Hepatocyte (in vitro differentiated cells): ENCODE measurements around the gene HOXD4. TPM values are rescaled to one million over a fixed set of nuclear protein-coding genes. Genes with fewer than 3 reads are reported as not detected.

ENCODE experiments used
- DNase-seq: peaks from one replicate; pipeline ENCODE4 v3.0.0-alpha.2; 2016; ENCODE audit warnings: low spot score
- H2AFZ ChIP-seq: fragments of 200-600 bp; sonication (generic); 2 replicates; pipeline ENCODE4 v1.6.0; 2016; ENCODE audit warnings: antibody characterized with exemption, mild to moderate bottlenecking
- H3K27ac ChIP-seq: fragments of 200-600 bp; sonication (generic); 2 replicates; pipeline ENCODE4 v1.5.1; 2016; ENCODE audit warnings: mild to moderate bottlenecking
- H3K27me3 ChIP-seq: fragments of 200-600 bp; sonication (generic); 2 replicates; pipeline ENCODE4 v1.6.1; 2016
- H3K36me3 ChIP-seq: fragments of 200-600 bp; sonication (generic); replicated peaks from 2 replicates; pipeline ENCODE4 v1.5.1; 2016; ENCODE audit warnings: low read depth; ENCODE audit not compliant: insufficient read depth
- H3K4me1 ChIP-seq: fragments of 200-600 bp; sonication (generic); 2 replicates; pipeline ENCODE4 v1.5.1; 2016; ENCODE audit warnings: mild to moderate bottlenecking, moderate library complexity; ENCODE audit not compliant: insufficient read depth
- H3K4me2 ChIP-seq: fragments of 200-600 bp; sonication (generic); 2 replicates; pipeline ENCODE4 v1.6.0; 2016
- H3K4me3 ChIP-seq: fragments of 200-600 bp; sonication (generic); 2 replicates; pipeline ENCODE4 v1.5.1; 2016; ENCODE audit warnings: mild to moderate bottlenecking
- H3K79me2 ChIP-seq: fragments of 200-600 bp; sonication (generic); 2 replicates; pipeline ENCODE4 v1.6.0; 2017; ENCODE audit warnings: mild to moderate bottlenecking
- H3K9me2 ChIP-seq: fragments of 200-600 bp; sonication (generic); replicated peaks from 2 replicates; pipeline ENCODE4 v1.6.0; 2017; ENCODE audit warnings: mild to moderate bottlenecking; ENCODE audit not compliant: insufficient read depth
- H3K9me3 ChIP-seq: fragments of 200-600 bp; sonication (generic); 2 replicates; pipeline ENCODE4 v1.5.1; 2016; ENCODE audit warnings: low read depth, mild to moderate bottlenecking
- H4K20me1 ChIP-seq: fragments of 200-600 bp; sonication (generic); 2 replicates; pipeline ENCODE4 v1.6.0; 2016; ENCODE audit warnings: mild to moderate bottlenecking; ENCODE audit not compliant: insufficient read depth, poor library complexity, severe bottlenecking
- CTCF ChIP-seq: fragments of 200-600 bp; sonication (generic); IDR thresholded peaks from 2 replicates; pipeline ENCODE4 v1.5.1; 2016; ENCODE audit warnings: antibody characterized with exemption, mild to moderate bottlenecking; ENCODE audit not compliant: poor library complexity
- EZH2 ChIP-seq: fragments of 200-600 bp; sonication (generic); IDR thresholded peaks from 2 replicates; pipeline ENCODE4 v1.6.1; 2016; ENCODE audit warnings: antibody characterized with exemption, mild to moderate bottlenecking, borderline replicate concordance
- EZH2phosphoT487 ChIP-seq: fragments of 200-600 bp; sonication (generic); IDR thresholded peaks from one replicate; pipeline ENCODE4 v1.6.1; 2018; ENCODE audit warnings: antibody characterized with exemption, mild to moderate bottlenecking, low read depth, moderate library complexity; ENCODE audit not compliant: unreplicated experiment, severe bottlenecking
- WGBS: methylation state at CpG from one replicate; pipeline ENCODE4 v1.1.6; 2016; ENCODE audit warnings: low lambda C conversion rate; ENCODE audit errors: missing lambda C conversion rate; 5-methylcytosine and 5-hydroxymethylcytosine counted together
- polyA plus RNA-seq: library from polyadenylated mRNA; unstranded; fragments of >200 nt; fragmentation: Nextera tagmentation; extraction: Ambion mirVana; gene quantifications from 2 replicates; pipeline ENCODE4 v1.2.1, GENCODE V29; 2016
- total RNA-seq: library from RNA; depleted of rRNA; stranded (reverse); fragments of >200 nt; gene quantifications from 2 replicates; pipeline ENCODE4 v1.2.3, GENCODE V29; 2014

Gene HOXD4
- total and polyA plus RNA-seq, 2 experiments from 2014 or later = 0.70 TPM; not detected in 1

- no peaks in the 10 kb centered on the region for H3K9me3 ChIP-seq
- peaks cover 97% of the 10 kb centered on the region for H3K27me3 ChIP-seq
- peaks cover 36% of the 10 kb centered on the region for H4K20me1 ChIP-seq
- H3K79me2 ChIP-seq = peaks cover 7% of the 10 kb centered on the region
- no peaks in the 10 kb centered on the region for H3K9me2 ChIP-seq
- H3K4me1 ChIP-seq = peaks cover 13% of the 10 kb centered on the region
- DNase-seq = no peak
- H3K36me3 ChIP-seq = no peaks in the 10 kb centered on the region
- peak overlapping the region; percentile 71 for H2AFZ ChIP-seq
- no peak overlapping the region for H3K4me3 ChIP-seq
- peak overlapping the region; percentile 89 for H3K4me2 ChIP-seq
- 10% methylated on average over 29 of the region's 47 CpGs for WGBS
- no peak overlapping the region for H3K27ac ChIP-seq
- TF ChIP-seq CTCF (no peak), EZH2phosphoT487 (no peak), EZH2 (peak; percentile 92)
Observed at GRCh38 chr2:176122052-176122682, 29.2 kb upstream of the HOXD4 start.

- H4K20me1 ChIP-seq = peaks cover 32% of the 10 kb centered on the region
- no peak for DNase-seq
- H3K9me2 ChIP-seq = no peaks in the 10 kb centered on the region
- H2AFZ ChIP-seq = peak within 1 kb of the TSS; percentile 71
- H3K27ac ChIP-seq = no peak within 1 kb of the TSS
- H3K9me3 ChIP-seq = no peaks in the 10 kb centered on the region
- peaks cover 5% of the 10 kb centered on the region for H3K79me2 ChIP-seq
- peaks cover 13% of the 10 kb centered on the region for H3K4me1 ChIP-seq
- peak; percentile 65 for TF ChIP-seq EZH2
- TF ChIP-seq CTCF = no peak
- peak; percentile 88 for TF ChIP-seq EZH2phosphoT487
- peak within 1 kb of the TSS; percentile 89 for H3K4me2 ChIP-seq
- H3K4me3 ChIP-seq = no peak within 1 kb of the TSS
- 3% methylated on average over 50 of the region's 84 CpGs for WGBS
- H3K36me3 ChIP-seq = no peaks in the 10 kb centered on the region
- peaks cover 96% of the 10 kb centered on the region for H3K27me3 ChIP-seq
Observed at GRCh38 chr2:176122683-176123410, 28.5 kb upstream of the HOXD4 start, which contains the start of gene HOXD9. HOXD9 (plus strand) TSS chr2:176122719; CDS start chr2:176122769, 50 bp downstream.

GRCh38 chr2:176123411-176124109 lies 27.8 kb upstream of the HOXD4 start:
- WGBS = 22% methylated on average over 38 of the region's 40 CpGs
- Histone ChIP-seq H3K27ac (no peak overlapping the region), H3K9me2 (no peaks in the 10 kb centered on the region), H2AFZ (no peak overlapping the region), H4K20me1 (peaks cover 26% of the 10 kb centered on the region), H3K27me3 (peaks cover 96% of the 10 kb centered on the region), H3K36me3 (no peaks in the 10 kb centered on the region), H3K4me2 (peak overlapping the region; percentile 89), H3K4me3 (no peak overlapping the region), H3K4me1 (peaks cover 14% of the 10 kb centered on the region), H3K9me3 (no peaks in the 10 kb centered on the region), H3K79me2 (no peaks in the 10 kb centered on the region)
- TF ChIP-seq CTCF (no peak), EZH2phosphoT487 (no peak), EZH2 (peak; percentile 83)
- no peak for DNase-seq
